Caco-2 (cell line): ENCODE data around the gene CCDC142. TPM values are rescaled to one million over a fixed set of nuclear protein-coding genes. Genes with fewer than 3 reads are reported as not detected.

Experiments
- BruUV-seq: library from RNA; stranded (reverse); fragments of 400-500 nt; replicated peaks from 2 replicates; lab custom pipeline; 2021; lab: Mats Ljungman, UMichigan
- CTCF ChIA-PET: fragments of 300-600 bp; sonication (Branson Sonifier 250); formaldehyde crosslinking; loops from one replicate; lab custom pipeline; 2022; ENCODE audit warnings: antibody characterized with exemption; lab: Charles Lee
- POLR2A ChIA-PET: fragments of 300-600 bp; sonication (Branson Sonifier 250); formaldehyde crosslinking; loops from one replicate; lab custom pipeline; 2022; ENCODE audit warnings: antibody characterized with exemption; lab: Charles Lee
- DNase-seq, 2 experiments: peaks; one replicate each; pipeline versions ENCODE4 v3.0.0 to v3.0.0-alpha.2; 2020 to 2022
- H3K27me3 ChIP-seq: replicated peaks from 2 replicates; pipeline ENCODE4 v1.6.0; 2011; ENCODE audit warnings: low read length; ENCODE audit not compliant: control insufficient read depth, insufficient read depth
- H3K36me3 ChIP-seq: 2 replicates; pipeline ENCODE4 v1.5.1; 2011; ENCODE audit warnings: low read length; ENCODE audit not compliant: control insufficient read depth, insufficient read depth
- H3K4me1 ChIP-seq: fragments of 250-450 bp; sonication (Bioruptor Pico); 2 replicates; pipeline ENCODE4 v1.5.1; 2020; ENCODE audit warnings: mild to moderate bottlenecking
- H3K4me3 ChIP-seq: 2 replicates; pipeline ENCODE4 v1.5.1; 2011; ENCODE audit warnings: low read depth, mild to moderate bottlenecking, control low read depth, low read length
- H3K9me3 ChIP-seq: fragments of 250-450 bp; sonication (Bioruptor Pico); 2 replicates; pipeline ENCODE4 v1.5.1; 2020; ENCODE audit warnings: mild to moderate bottlenecking, moderate library complexity
- H3K27ac Mint-ChIP-seq: one replicate; pipeline ENCODE4 v1.8.0; 2022; ENCODE audit warnings: mixed read lengths; ENCODE audit not compliant: unreplicated experiment
- H3K27me3 Mint-ChIP-seq: one replicate; pipeline ENCODE4 v1.8.0; 2022; ENCODE audit warnings: mixed read lengths; ENCODE audit not compliant: insufficient read depth, unreplicated experiment
- H3K36me3 Mint-ChIP-seq: one replicate; pipeline ENCODE4 v1.8.0; 2022; ENCODE audit warnings: mild to moderate bottlenecking, mixed read lengths; ENCODE audit not compliant: insufficient read depth, unreplicated experiment
- H3K4me1 Mint-ChIP-seq: one replicate; pipeline ENCODE4 v1.8.0; 2022; ENCODE audit warnings: low read depth, mixed read lengths; ENCODE audit not compliant: unreplicated experiment
- H3K4me3 Mint-ChIP-seq: one replicate; pipeline ENCODE4 v1.8.0; 2022; ENCODE audit warnings: mild to moderate bottlenecking, moderate library complexity, mixed read lengths; ENCODE audit not compliant: unreplicated experiment
- H3K9me3 Mint-ChIP-seq: one replicate; pipeline ENCODE4 v1.8.0; 2022; ENCODE audit warnings: mixed read lengths; ENCODE audit not compliant: unreplicated experiment
- CTCF ChIP-seq, 2 experiments: fragments of 200-600 bp in 1 of 2; IDR thresholded peaks; 1 replicate in 1 of 2; 2 replicates in 1 of 2; pipeline versions ENCODE4 v1.5.1 to v1.8.0; 2011 to 2022; ENCODE audit warnings: antibody characterized with exemption in 1 of 2, control low read depth in 1 of 2, inconsistent platforms in 1 of 2, low read depth in 1 of 2, low read length in 1 of 2, mild to moderate bottlenecking in 1 of 2, moderate library complexity in 1 of 2; ENCODE audit not compliant: insufficient read depth in 1 of 2, severe bottlenecking in 1 of 2, unreplicated experiment in 1 of 2
- intact Hi-C: fragments of 100-400 bp; cut with micrococcal nuclease; formaldehyde crosslinking; loops from one replicate; pipeline ENCODE4 v1.10.0; 2022; ENCODE audit not compliant: unreplicated experiment
- total RNA-seq: library from RNA; stranded (reverse); gene quantifications from 2 replicates; pipeline ENCODE4 v1.2.3, GENCODE V29; 2022

CCDC142 gene
- total RNA-seq, 1 experiment from 2014 or later: 39.0 TPM

DNA sequence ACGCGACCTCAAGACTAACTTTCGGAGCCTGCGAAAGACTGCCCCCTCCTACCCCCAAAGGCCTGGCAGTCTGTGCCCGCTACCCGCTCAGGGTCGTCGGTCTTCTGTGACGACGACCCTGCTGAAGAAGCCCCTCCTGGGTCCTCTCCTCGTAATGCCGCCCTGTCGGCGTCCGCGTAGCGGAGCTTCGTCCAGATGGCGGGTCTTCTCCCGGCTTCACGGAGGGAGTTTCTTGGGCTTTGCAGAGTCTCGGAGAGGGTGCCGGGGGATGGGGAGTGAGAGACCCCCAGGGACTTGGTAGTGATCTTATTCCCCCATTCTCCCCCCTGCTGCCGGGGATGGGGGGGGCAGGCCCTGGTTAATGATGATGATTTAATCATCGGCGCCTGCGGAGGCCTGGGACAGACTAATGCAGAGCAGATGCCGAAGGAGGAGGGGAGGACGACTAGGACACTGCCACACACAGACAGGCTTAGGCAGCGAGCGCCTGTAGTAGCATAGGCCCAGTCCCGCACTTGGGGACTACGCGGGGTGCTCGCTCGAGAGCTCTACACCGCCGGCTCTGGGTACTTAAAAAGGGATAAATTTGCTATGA, 25.2 kb upstream of the CCDC142 start:
- no TSS peak for BruUV-seq
- Mint-ChIP-seq H3K4me1 (peaks cover 28% of the 10 kb centered on the region), H3K4me3 (peak overlapping the region; percentile 91), H3K27ac (peak overlapping the region; percentile 99), H3K36me3 (peaks cover 43% of the 10 kb centered on the region), H3K9me3 (no peaks in the 10 kb centered on the region), H3K27me3 (no peaks in the 10 kb centered on the region)
- no peaks in the 10 kb centered on the region for H3K9me3 ChIP-seq
- CTCF ChIA-PET: no interaction called here
- DNase-seq: peak; percentile 49 to 58
- H3K36me3 ChIP-seq: 0 out of 2 replicates have a peak, but pooled peaks cover 2% of the 10 kb centered on the region
- TF ChIP-seq CTCF (IDR thresholded peaks at IDR 0.05; ENCODE audit: insufficient read depth in 1 of 2, low read depth in 1 of 2, low read length in 1 of 2, severe bottlenecking in 1 of 2, unreplicated experiment in 1 of 2): no peak
- POLR2A ChIA-PET: interaction anchor here (0.6 to 1.5 kb wide), 2 partner anchors 22 kb away, joined by 5 to 7 read pairs; partner anchors contain the start of genes AUP1 and HTRA2
- no peaks in the 10 kb centered on the region for H3K27me3 ChIP-seq
- peak overlapping the region; percentile 68 for H3K4me3 ChIP-seq
- intact Hi-C loops: loop anchor here (1.0 to 2.0 kb wide), 6 partner anchors 21 to 79 kb away; partner anchors contain the start of genes AUP1, HTRA2, TTC31 and WBP1
- peaks cover 26% of the 10 kb centered on the region for H3K4me1 ChIP-seq

GRCh38 chr2:74507145-74507925, 24.5 kb upstream of the CCDC142 start, which contains the start of gene PCGF1:
Gene PCGF1 (minus strand): TSS chr2:74507695. CDS start chr2:74507668, 27 bp downstream.
- peak; percentile 98 to 99 for DNase-seq
- Mint-ChIP-seq H3K36me3 (peaks cover 50% of the 10 kb centered on the region), H3K27me3 (no peaks in the 10 kb centered on the region), H3K4me1 (peaks cover 28% of the 10 kb centered on the region), H3K9me3 (no peaks in the 10 kb centered on the region), H3K27ac (peak within 1 kb of the TSS; percentile 99), H3K4me3 (peak within 1 kb of the TSS; percentile 91)
- no peaks in the 10 kb centered on the region for H3K27me3 ChIP-seq
- POLR2A ChIA-PET: interaction anchor here (1.1 to 1.5 kb wide), 2 partner anchors 18 to 23 kb away, joined by 6 to 7 read pairs; partner anchors contain the start of genes AUP1 and HTRA2
- peak; percentile 70 to 89 for TF ChIP-seq CTCF (IDR thresholded peaks at IDR 0.05; ENCODE audit: insufficient read depth in 1 of 2, low read depth in 1 of 2, low read length in 1 of 2, severe bottlenecking in 1 of 2, unreplicated experiment in 1 of 2)
- BruUV-seq: no TSS peak
- peaks cover 26% of the 10 kb centered on the region for H3K4me1 ChIP-seq
- CTCF ChIA-PET: interaction anchor here (0.9 to 1.8 kb wide), 5 partner anchors 18 to 82 kb away, joined by 3 to 7 read pairs (median 7); partner anchors contain the start of genes AUP1, CCDC142, HTRA2 and TTC31
- H3K9me3 ChIP-seq: no peaks in the 10 kb centered on the region
- peak within 1 kb of the TSS; percentile 68 for H3K4me3 ChIP-seq
- H3K36me3 ChIP-seq: 0 out of 2 replicates have a peak, but pooled peaks cover 2% of the 10 kb centered on the region
- intact Hi-C loops: loop anchor here (1.0 to 2.0 kb wide), 6 partner anchors 22 to 80 kb away; partner anchors contain the start of genes AUP1, HTRA2, TTC31 and WBP1
